Right renal cortex interstitium (tissue), 3 donors: Measurements from ENCODE around the gene TUBD1. TPM values are rescaled to one million over a fixed set of nuclear protein-coding genes. Genes with fewer than 3 reads are reported as not detected.
"Not testable (repeated sequence)": the region's sequence is repeated elsewhere in the genome, so short reads cannot be mapped to it uniquely, and the experiment has no call there.

Experiments
- DNase-seq, 3 donors: peaks; one replicate each; pipeline ENCODE4 v3.0.0-alpha.2; 2013; ENCODE audit warnings: low read depth in 3 of 3, low spot score in 2 of 3
- polyA plus RNA-seq, 3 donors: library from polyadenylated mRNA; unstranded; fragments of 120-200 nt; gene quantifications; one replicate each; pipeline ENCODE4 v1.2.1, GENCODE V29; 2013; ENCODE audit not compliant: insufficient read length in 3 of 3

TUBD1 gene
- polyA plus RNA-seq, 3 donors: 22.6 to 23.3 (median 23.2) TPM

GRCh38 chr17:59876107-59876506, 16.6 kb downstream of the TUBD1 start:
- DNase-seq: no peak

GRCh38 chr17:59874376-59874775, 18.4 kb downstream of the TUBD1 start:
- no peak for DNase-seq

GRCh38 chr17:59873414-59873813, 19.3 kb downstream of the TUBD1 start:
- not testable (repeated sequence) for DNase-seq

- no peak for DNase-seq
These were observed 20.4 kb downstream of the TUBD1 start for GRCh38 chr17:59872351-59872750.

GRCh38 chr17:59870482-59870881, 22.3 kb downstream of the TUBD1 start:
- DNase-seq: no peak

- DNase-seq: no peak
These were observed 22.9 kb downstream of the TUBD1 start for GRCh38 chr17:59869941-59870218.

- no peak for DNase-seq
These were observed 29.1 kb downstream of the TUBD1 start for GRCh38 chr17:59863616-59864015.

GRCh38 chr17:59859444-59860025, 33.2 kb downstream of the TUBD1 start:
- DNase-seq: no peak

GRCh38 chr17:59858932-59859331, 33.8 kb downstream of the TUBD1 start:
- no peak for DNase-seq

GRCh38 chr17:59858167-59858816, 34.5 kb downstream of the TUBD1 start:
- DNase-seq: no peak

GRCh38 chr17:59856859-59857794, 35.6 kb downstream of the TUBD1 start:
- no peak for DNase-seq

GRCh38 chr17:59853919-59854729, 38.6 kb downstream of the TUBD1 start:
- DNase-seq: not testable (repeated sequence)

- DNase-seq: no peak
These were observed 39.4 kb downstream of the TUBD1 start for GRCh38 chr17:59853168-59853918.

- DNase-seq: not testable (repeated sequence)
These were observed 39.9 kb downstream of the TUBD1 start for GRCh38 chr17:59852847-59853167.

- DNase-seq: no peak
These were observed 41.0 kb downstream of the TUBD1 start for GRCh38 chr17:59851439-59852375.

- not testable (repeated sequence) for DNase-seq
These were observed 42.4 kb downstream of the TUBD1 start for GRCh38 chr17:59850311-59850710.

GRCh38 chr17:59848778-59849177, 44.0 kb downstream of the TUBD1 start:
- DNase-seq: no peak

GRCh38 chr17:59848385-59848668, 44.4 kb downstream of the TUBD1 start:
- DNase-seq: no peak

GRCh38 chr17:59846394-59847165, 46.2 kb downstream of the TUBD1 start:
- DNase-seq: no peak
